GDM1 (cell line): ENCODE measurements around the gene LRIG1.

Experiments
- DNase-seq: peaks from one replicate; lab custom pipeline; 2025; lab: John Stamatoyannopoulos, UW

The LRIG1 gene

DNA sequence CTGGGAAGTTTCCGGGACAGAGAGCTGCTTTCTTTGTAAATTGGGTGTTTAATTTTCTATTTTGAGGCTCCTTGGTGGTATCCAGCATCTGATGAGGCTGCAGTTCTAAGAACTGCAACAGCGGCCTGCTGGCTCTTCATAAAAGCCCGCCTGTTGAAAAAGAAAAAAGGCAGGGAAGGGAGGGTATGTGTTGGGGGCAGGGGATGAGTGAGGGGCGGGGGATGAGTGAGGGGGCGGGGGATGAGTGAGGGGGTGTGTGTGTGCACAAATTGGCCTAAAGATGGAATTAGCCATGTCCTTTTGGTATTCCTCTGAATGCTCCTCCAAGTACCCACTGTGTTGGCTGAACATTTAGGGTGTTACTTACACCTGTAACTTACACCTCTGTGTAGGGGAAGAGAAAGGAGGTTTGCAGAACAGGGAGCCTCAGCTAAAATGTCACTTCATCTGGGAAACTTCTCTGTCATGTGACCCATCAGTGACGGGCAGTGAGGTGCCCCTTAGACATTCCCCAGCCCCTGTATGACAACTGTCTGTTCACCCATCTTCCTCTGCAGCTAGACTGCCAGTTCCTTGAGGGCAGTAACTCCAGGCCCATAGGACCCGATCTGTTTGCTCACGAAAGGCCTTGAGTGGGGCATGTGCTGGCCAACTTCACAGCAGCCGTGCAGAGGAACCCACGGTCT lies 57.6 kb downstream of the LRIG1 start:
- DNase-seq = no peak

DNA sequence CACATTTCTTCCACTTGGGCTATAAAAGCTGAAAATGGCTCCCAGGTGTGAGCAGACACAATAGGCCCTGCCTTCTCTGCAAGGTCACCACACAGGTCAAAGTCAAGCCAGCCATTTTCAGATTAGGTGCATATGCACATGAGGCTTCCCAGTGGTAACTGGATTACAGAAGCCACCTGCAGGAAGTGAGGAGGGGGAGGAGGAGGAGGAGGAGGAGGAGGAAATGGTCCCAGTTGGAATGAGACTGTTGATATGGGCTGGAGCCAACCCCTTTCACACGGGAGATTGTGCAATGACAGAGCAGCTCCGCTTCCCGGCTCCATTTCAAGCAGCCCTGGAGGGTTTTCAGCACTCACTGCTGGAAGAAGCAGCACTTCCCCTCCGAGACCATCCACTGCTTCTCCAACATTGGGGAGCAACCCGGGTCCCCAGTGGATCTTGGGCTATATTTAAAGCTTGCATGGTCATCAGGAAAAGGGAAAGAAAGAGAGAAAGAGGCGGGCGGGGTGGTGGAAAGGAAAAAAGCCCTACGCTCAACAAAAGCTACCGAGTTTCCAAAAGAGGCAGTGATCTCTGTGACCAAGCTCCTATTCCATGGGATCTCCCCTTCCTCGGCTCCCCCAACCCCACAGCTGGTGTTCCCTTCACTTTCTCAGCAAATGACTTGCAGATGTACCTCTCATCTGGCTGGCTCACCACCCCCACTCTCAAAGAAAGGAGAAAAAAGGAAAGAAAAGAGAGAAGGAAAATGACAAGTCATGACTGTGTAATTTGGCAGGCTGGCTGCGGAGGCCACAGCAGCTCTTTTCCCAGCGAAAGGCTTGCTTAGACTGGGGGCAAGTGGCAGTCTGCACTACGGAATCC lies 58.3 kb downstream of the LRIG1 start:
- DNase-seq = no peak

GRCh38 chr3:66441692-66442091 lies 59.1 kb downstream of the LRIG1 start:
- DNase-seq = no peak

DNA sequence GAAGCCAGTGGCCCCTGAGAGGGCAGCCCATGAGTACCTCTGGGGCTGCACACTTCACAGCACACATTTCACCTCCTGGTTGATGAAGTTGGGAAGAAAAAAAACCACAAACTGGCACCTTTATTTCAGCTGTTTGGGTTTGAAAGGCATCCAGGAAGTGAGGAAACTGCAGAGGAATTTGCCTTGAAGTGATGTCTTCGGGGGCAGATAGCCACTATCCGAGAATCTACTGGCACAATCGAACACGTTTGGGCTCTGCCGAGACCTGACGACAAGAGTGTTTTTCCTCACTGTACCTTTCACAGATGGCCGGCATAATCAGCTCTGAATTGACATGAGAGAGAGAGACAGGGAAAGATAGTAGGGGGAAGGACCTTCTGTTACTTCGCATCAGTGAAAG lies 59.7 kb downstream of the LRIG1 start:
- DNase-seq = no peak

DNA sequence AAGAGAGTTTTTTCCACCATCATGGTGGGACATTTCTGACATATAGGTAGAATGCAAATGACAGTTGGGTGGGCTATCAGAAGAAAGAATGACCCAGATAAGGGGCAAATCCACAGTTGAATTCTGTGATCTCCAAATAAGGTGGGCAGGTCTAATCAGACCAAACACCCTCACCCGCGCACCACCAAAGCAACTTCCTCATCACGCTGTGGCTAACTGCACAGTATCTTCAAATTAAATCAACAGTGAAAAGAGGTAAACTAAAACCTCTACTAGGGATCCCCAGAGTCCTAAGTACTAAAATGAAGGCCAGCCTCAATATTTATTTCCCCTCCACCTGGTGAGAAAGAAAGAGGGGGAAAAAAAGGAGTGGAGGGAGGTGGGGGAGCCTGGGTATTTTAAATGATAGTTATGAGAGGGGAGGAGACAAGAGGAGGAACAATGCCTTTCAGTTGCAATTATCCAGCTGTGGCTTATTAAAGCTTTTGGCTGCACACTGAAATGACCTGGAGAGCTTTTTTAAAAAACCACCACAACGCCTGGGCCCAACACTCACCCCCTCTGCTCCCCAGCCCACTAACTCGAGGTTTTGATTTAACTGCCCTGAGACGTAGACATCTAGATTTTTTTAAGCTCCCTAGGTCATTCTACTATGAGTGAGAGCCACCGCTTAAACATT lies 61.0 kb downstream of the LRIG1 start:
- DNase-seq = no peak

DNA sequence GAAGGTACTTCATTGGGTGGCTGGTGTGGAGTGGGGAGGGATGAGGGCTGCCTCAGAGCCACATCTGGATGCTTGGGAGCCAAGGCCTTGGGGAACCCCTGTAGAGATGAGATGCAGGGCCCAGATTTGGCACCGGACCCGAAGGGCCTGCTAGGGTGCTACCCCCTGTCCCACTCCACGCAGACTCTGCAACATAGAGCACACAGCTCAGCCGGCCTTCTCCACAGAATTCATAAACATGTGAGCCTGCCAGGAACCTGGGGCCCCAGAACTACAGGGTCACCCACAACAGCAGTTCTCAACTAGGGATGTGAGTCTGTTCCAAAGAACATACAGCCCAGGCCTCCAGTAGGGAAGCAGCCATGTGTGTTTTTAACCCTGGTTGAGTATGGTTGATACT lies 62.8 kb downstream of the LRIG1 start:
- no peak for DNase-seq

DNA sequence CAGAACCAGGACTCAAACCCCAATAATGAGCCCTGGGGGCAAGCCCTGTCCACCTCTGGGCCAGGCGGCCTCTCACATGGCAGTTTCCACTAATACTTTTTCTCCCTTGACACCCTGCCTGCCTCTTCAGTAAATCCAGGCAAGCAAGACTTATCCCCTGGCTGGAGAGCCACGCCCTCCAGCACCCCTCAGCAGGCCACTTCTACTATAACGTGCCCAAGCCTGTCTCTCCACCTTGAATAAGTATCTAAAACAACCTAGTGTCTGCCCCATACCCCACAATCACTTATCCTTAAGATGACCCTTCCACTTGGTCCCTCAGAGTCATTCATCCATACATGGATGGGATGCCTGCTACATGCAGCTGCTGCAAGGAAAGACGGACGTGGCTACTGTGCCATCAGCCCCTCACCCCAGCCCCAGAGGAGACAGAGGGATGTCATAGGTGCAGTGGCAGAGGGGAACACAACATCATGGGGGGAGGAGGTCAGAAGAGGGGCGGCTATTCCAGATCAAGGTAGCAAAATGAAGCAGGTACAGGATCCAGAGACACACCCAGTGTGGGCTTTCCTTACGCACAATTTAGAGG lies 63.4 kb downstream of the LRIG1 start:
- DNase-seq = no peak

- no peak for DNase-seq
These were observed 64.8 kb downstream of the LRIG1 start for GRCh38 chr3:66435989-66436388.

DNA sequence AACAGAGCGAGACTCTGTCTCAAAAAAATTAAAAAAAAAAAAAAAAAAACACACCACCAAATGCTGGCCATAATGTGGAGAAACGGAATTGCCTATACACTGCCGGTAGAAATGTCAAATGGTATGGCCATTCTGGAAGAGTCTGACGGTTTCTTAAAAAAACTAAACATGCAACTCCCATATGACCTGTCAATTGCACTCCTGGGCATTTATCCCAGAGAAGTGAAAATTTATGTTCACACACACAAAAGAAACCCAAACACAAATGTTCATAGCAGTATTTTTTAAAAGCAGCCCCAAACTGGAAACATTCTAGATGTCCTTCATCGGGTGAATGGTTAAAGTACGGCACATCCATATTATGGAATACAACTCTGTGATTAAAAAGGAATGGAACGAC lies 66.1 kb downstream of the LRIG1 start:
- no peak for DNase-seq

DNA sequence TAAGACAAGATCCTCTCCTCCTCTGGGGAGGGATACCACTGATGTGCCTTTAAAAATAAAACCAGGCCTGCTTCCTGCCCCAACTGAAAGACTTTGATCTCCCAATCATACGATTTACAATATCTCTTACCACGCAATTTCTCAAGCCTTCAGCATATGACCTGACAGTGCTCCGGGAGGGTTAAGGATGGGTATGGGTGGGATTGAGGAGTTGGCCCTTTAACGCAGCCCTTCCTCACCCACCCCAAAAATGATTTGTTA lies 67.4 kb downstream of the LRIG1 start:
- DNase-seq = no peak

- DNase-seq = no peak
These were observed 67.9 kb downstream of the LRIG1 start for GRCh38 chr3:66432767-66433521.

DNA sequence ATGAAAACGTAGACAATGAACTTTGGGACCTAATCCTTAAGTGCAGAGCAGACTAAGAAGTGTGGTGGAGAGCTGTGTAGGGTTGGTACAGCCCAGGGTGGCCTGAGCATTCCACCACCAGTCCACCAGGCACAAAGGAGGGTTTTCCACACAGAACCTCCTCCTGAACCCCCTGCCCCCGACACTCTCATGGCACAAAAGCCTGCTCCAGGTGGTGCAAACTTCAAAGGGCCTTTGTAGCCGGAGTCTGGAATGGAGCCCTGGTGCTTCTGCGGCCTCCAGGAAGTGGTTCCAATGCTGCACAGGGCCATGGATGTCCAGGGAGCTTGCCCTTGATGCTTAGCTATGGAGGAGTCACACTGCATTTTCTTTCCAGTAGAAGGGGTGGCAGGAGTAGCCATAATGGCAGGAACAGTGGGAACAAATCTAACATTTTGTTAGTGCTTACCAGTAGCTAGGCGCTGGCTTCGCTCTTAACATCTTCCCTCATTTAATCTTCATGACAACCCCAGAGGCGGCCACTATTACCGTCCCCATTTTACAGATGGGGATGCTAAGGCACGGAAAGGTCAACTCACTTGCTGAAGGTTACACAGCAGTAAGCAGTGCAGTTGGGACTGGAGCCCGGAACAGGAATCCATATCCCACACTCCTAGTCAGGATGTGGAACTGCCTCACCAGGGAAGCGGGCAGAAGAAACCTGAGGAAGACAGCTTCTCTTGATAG lies 68.6 kb downstream of the LRIG1 start:
- no peak for DNase-seq

DNA sequence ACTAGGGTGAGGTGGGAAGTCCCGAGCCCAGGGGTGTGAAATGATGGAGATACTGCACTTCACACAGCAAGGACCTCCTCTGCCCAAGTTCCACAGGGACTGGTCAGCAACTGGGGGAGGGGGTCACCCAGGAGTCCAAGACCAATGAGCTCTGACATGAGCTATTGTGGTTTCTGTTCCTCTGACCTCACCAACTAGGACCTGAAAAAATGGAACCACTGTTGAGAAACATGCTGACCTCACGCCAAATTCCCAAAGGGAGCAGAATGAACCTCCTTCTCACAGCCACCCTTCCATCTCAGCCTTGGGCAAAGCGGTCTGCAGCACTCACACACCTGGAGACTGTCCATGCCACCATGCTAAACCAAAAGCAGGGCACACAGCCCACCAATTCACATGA lies 69.3 kb downstream of the LRIG1 start:
- no peak for DNase-seq

GRCh38 chr3:66430876-66431275 lies 69.9 kb downstream of the LRIG1 start:
- no peak for DNase-seq

GRCh38 chr3:66428733-66429132 lies 72.1 kb downstream of the LRIG1 start:
- no peak for DNase-seq

- DNase-seq = no peak
These were observed 72.8 kb downstream of the LRIG1 start for GRCh38 chr3:66427951-66428474.

DNA sequence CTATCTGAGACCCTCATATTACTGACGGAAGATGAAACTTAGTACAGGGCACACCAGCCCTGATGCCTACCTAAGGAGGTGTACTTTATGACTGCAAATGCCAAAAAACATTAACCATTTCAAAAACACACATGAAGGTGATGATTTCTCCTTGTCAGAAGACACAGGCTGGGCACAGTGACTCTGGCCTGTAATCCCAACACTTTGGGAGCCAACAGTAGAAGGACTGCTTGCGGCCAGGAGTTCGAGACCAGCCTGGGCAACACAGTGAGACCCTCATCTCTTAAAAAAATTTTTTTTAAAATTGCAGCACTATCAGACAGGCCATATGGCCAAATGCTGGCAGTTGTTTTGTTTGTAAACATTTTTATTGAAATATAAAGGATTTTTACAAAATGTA lies 73.5 kb downstream of the LRIG1 start:
- DNase-seq = no peak

GRCh38 chr3:66426135-66426534 lies 74.7 kb downstream of the LRIG1 start:
- DNase-seq = no peak

- DNase-seq = no peak
These were observed 75.2 kb downstream of the LRIG1 start for GRCh38 chr3:66425576-66426114.

DNA sequence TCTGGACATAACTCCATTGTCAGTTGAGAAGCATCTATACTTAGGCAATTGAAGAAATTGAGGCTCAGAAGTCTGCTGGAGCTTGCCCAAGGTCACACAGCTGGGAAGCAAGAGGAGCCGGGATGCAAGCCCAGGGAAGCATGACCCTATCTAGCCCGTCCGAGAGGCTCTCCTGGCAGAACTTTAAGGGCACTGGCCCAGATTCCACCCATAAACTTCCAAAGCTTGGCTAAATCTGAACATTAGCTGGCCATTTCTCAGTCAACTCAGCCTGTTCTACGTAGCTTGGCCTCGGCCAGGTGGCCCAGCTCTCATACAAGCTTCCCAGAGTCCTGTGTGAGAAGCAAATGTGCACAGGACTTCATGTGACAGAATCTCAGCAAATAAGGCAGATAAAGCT lies 75.8 kb downstream of the LRIG1 start:
- DNase-seq = no peak

DNA sequence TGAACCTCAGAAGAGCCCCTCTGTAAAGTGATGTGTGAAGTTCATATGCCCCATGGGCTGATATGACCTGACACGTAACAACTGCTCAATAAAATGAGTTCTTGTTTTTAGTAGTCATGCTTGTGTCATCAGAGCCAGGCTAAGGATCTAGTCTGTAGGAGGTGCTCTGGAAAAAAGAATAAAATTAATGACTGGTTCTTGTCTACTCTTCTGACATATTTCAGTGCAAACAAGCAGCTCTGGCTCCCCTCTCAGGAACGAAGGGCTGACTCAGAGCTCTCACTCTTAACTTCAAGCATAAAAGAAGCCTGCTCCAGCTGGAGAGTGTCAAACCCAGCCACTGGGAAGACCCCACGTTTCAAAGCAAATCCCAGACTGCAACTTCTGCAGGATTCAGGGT lies 77.0 kb downstream of the LRIG1 start:
- no peak for DNase-seq
